A549 (cell line): ENCODE data around the gene IGF1R. TPM values are rescaled to one million over a fixed set of nuclear protein-coding genes. Genes with fewer than 3 reads are reported as not detected.

Experiments
- ATAC-seq, 2 experiments: fragments of 200-7000 bp in 1 of 2; fragments of >200 bp in 1 of 2; cut with Nextera tagmentation in 1 of 2; cut with Tn5 transposase in 1 of 2; 3 replicates each; pipeline versions ENCODE4 v1.8.0 to v1.9.1; 2018 to 2020; ENCODE audit warnings: mild to moderate bottlenecking in 1 of 2, moderate library complexity in 1 of 2
- CTCF ChIA-PET: fragments of 300-600 bp; sonication (Branson Sonifier 250); formaldehyde crosslinking; extraction: SDS; loops from one replicate; lab custom pipeline; 2021; ENCODE audit warnings: antibody characterized with exemption, inconsistent platforms; lab: Yijun Ruan, JAX
- POLR2A ChIA-PET: fragments of 350-600 bp; formaldehyde crosslinking; extraction: SDS; loops from one replicate; lab custom pipeline; 2021; ENCODE audit warnings: antibody characterized with exemption, inconsistent platforms; lab: Yijun Ruan, JAX
- DNase-seq, 2 experiments: peaks; one replicate each; pipeline versions ENCODE4 v3.0.0 to v3.0.0-alpha.2; 2011 to 2016; ENCODE audit warnings: low read depth in 1 of 2, low spot score in 1 of 2
- FAIRE-seq: peaks from 2 replicates; lab custom pipeline; 2011; peaks lifted over from hg19 to GRCh38; lab: Jason Lieb, UNC
- H3K27ac ChIP-seq, 2 experiments: fragments of >200 bp; sonication (Bioruptor Twin); formaldehyde crosslinking; 3 replicates each; pipeline ENCODE4 v1.5.1; 2016 to 2017
- H3K4me1 ChIP-seq: fragments of >200 bp; sonication (Bioruptor Twin); formaldehyde crosslinking; 3 replicates; pipeline ENCODE4 v1.6.1; 2016
- H3K4me2 ChIP-seq: fragments of >200 bp; sonication (Bioruptor Twin); formaldehyde crosslinking; 3 replicates; pipeline ENCODE4 v1.6.1; 2016
- H3K4me3 ChIP-seq: fragments of >200 bp; sonication (Bioruptor Twin); formaldehyde crosslinking; 3 replicates; pipeline ENCODE4 v1.5.1; 2016
- H3K9me3 ChIP-seq: fragments of >200 bp; sonication (Bioruptor Twin); formaldehyde crosslinking; 3 replicates; pipeline ENCODE4 v1.6.1; 2016
- CBX2 ChIP-seq: fragments of 200-600 bp; sonication (generic); IDR thresholded peaks from 2 replicates; pipeline ENCODE4 v1.6.1; 2016; ENCODE audit warnings: low read depth, mild to moderate bottlenecking, borderline replicate concordance
- CHD4 ChIP-seq: fragments of 200-600 bp; sonication (generic); IDR thresholded peaks from 2 replicates; pipeline ENCODE4 v1.6.1; 2016; ENCODE audit warnings: antibody characterized with exemption, mild to moderate bottlenecking, borderline replicate concordance
- EHF ChIP-seq: fragments of 250-450 bp; sonication (Bioruptor Pico); IDR thresholded peaks from 2 replicates; pipeline ENCODE4 v1.5.0; 2020; ENCODE audit warnings: mild to moderate bottlenecking
- EHMT2 ChIP-seq: fragments of 200-600 bp; sonication (generic); IDR thresholded peaks from 2 replicates; pipeline ENCODE4 v1.6.1; 2016; ENCODE audit warnings: antibody characterized with exemption, low read depth, mild to moderate bottlenecking, moderate library complexity
- FOSB ChIP-seq: fragments of 250-450 bp; sonication (Bioruptor Pico); IDR thresholded peaks from 2 replicates; pipeline ENCODE4 v1.5.0; 2020; ENCODE audit warnings: mild to moderate bottlenecking, moderate library complexity
- FOSL2 ChIP-seq, 2 experiments: fragments of 450-650 bp in 1 of 2; fragments of >200 bp in 1 of 2; sonication (Bioruptor Twin) in 1 of 2; formaldehyde crosslinking; IDR thresholded peaks; 2 replicates each; pipeline versions ENCODE4 v1.5.0 to v1.6.1; 2016 to 2020; ENCODE audit warnings: mild to moderate bottlenecking in 1 of 2, moderate library complexity in 1 of 2
- GATA3 ChIP-seq: IDR thresholded peaks from 2 replicates; pipeline ENCODE4 v1.6.1; 2012; ENCODE audit warnings: borderline replicate concordance
- HOXB13 ChIP-seq: fragments of 250-450 bp; sonication (Bioruptor Pico); IDR thresholded peaks from 2 replicates; pipeline ENCODE4 v1.5.0; 2020; ENCODE audit warnings: low read depth, mild to moderate bottlenecking, moderate library complexity
- HOXB5 ChIP-seq: fragments of 250-450 bp; sonication (Bioruptor Pico); IDR thresholded peaks from 2 replicates; pipeline ENCODE4 v1.5.0; 2020; ENCODE audit warnings: mild to moderate bottlenecking, moderate library complexity
- JUN ChIP-seq, 2 experiments: fragments of >200 bp; sonication (Bioruptor Twin); formaldehyde crosslinking; IDR thresholded peaks; 2 replicates in 1 of 2; 3 replicates in 1 of 2; pipeline ENCODE4 v1.6.1; 2016 to 2017
- MYC ChIP-seq: IDR thresholded peaks from 2 replicates; pipeline ENCODE4 v1.6.1; 2012; ENCODE audit warnings: mild to moderate bottlenecking, inconsistent platforms, low read length, improper control_type of control experiment, borderline replicate concordance
- NPAS2 ChIP-seq: fragments of 250-450 bp; sonication (Bioruptor Pico); IDR thresholded peaks from 2 replicates; pipeline ENCODE4 v1.8.0; 2022; ENCODE audit warnings: mild to moderate bottlenecking, moderate library complexity, borderline replicate concordance
- RNF2 ChIP-seq: fragments of 200-600 bp; sonication (generic); IDR thresholded peaks from 2 replicates; pipeline ENCODE4 v1.6.1; 2016; ENCODE audit warnings: low read depth, mild to moderate bottlenecking, antibody characterized with exemption, moderate library complexity, borderline replicate concordance
- TP53 ChIP-seq: fragments of 250-450 bp; sonication (Bioruptor Pico); IDR thresholded peaks from 2 replicates; pipeline ENCODE4 v1.5.0; 2021; ENCODE audit warnings: mild to moderate bottlenecking, moderate library complexity
- ZC3H11A ChIP-seq: fragments of 450-650 bp; IDR thresholded peaks from 2 replicates; pipeline ENCODE4 v1.6.1; 2014; ENCODE audit warnings: antibody characterized with exemption, mild to moderate bottlenecking
- ZFP36 ChIP-seq: fragments of 450-650 bp; IDR thresholded peaks from 2 replicates; pipeline ENCODE4 v1.6.1; 2014; ENCODE audit warnings: borderline replicate concordance; ENCODE audit not compliant: partially characterized antibody
- ZNF302 ChIP-seq: fragments of 250-450 bp; sonication (Bioruptor Pico); IDR thresholded peaks from 2 replicates; pipeline ENCODE4 v1.9.0; 2021; ENCODE audit warnings: inconsistent platforms, mild to moderate bottlenecking, moderate library complexity
- WGBS: methylation state at CpG from one replicate; pipeline ENCODE4 v1.1.6; 2017; ENCODE audit errors: missing lambda C conversion rate; 5-methylcytosine and 5-hydroxymethylcytosine counted together
- polyA plus RNA-seq, 4 experiments: library from polyadenylated mRNA; depleted of rRNA in 3 of 4; stranded (reverse); fragments of >200 nt; fragmentation: RNase III in 1 of 4; extraction: RNeasy Plus Mini Kit Qiagen cat#74134 plus additional on column Dnase treatment in 1 of 4; gene quantifications; 2 replicates in 3 of 4; 3 replicates in 1 of 4; pipeline ENCODE4 v1.2.3, GENCODE V29; 2011 to 2017
- TF ChIP-seq, protein P1 (sequence below): fragments of 450-650 bp; IDR thresholded peaks from 2 replicates; pipeline ENCODE4 v1.6.1; 2014; ENCODE audit warnings: antibody characterized with exemption
- TF ChIP-seq, protein P2 (sequence below): fragments of >200 bp; sonication (Bioruptor Twin); formaldehyde crosslinking; IDR thresholded peaks from 3 replicates; pipeline ENCODE4 v1.6.1; 2016
- TF ChIP-seq, protein P3 (sequence below): IDR thresholded peaks from 2 replicates; pipeline ENCODE4 v1.6.1; 2012
- TF ChIP-seq, protein P4 (sequence below): fragments of 250-450 bp; sonication (Bioruptor Pico); IDR thresholded peaks from 2 replicates; pipeline ENCODE4 v1.5.0; 2020; ENCODE audit warnings: low read depth, mild to moderate bottlenecking, moderate library complexity
- TF ChIP-seq, protein P5 (sequence below): fragments of 250-450 bp; sonication (Bioruptor Pico); IDR thresholded peaks from 2 replicates; pipeline ENCODE4 v1.5.0; 2021; ENCODE audit warnings: mild to moderate bottlenecking, moderate library complexity, borderline replicate concordance

The IGF1R gene
- polyA plus RNA-seq, 2 of the 4 experiments (the other 2 are of a cell fraction): 42.6 to 69.5 TPM

DNA sequence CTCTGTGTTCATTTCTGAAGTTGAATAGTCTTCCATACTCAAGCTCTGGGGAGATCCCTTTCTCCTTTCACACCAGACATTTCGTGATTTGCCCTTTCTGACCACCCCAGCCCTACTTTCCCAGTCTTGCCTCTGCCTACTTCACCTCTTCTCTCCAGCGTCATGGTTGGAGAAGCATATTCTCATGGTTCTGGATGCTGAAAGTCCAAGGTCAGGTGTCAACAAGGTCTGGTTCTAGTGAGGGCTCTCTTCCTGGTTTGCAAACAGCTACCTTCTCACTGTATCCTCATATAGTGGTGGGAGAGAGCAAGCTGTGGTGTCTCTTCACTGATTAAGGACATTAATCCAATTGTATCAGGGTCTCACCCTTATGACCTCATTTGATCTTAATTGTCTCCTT, 169.4 kb downstream of the IGF1R start:
- no peak for TF ChIP-seq EHMT2
- no peak for TF ChIP-seq JUN (IDR thresholded peaks at IDR 0.05)
- TF ChIP-seq CBX2: no peak
- no peak for TF ChIP-seq FOSL2 (IDR thresholded peaks at IDR 0.05)
- TF ChIP-seq FOSL2 (CRISPR knock-in tag; IDR thresholded peaks at IDR 0.05): no peak
- Histone ChIP-seq H3K27ac (0 out of 6 replicates have a peak overlapping the region, but pooled peaks of 1 of the 2 experiments have one; percentile 4), H3K9me3 (no peaks in the 10 kb centered on the region), H3K4me1 (peaks cover 15% of the 10 kb centered on the region), H3K4me2 (no peak overlapping the region), H3K4me3 (no peak overlapping the region)
- POLR2A ChIA-PET: no interaction called here
- ATAC-seq (no peak), DNase-seq (no peak), FAIRE-seq (no peak)
- CTCF ChIA-PET: interaction anchor here (0.9 to 2.9 kb wide), 7 partner anchors 8 to 38 kb away, joined by 3 to 14 read pairs (median 5); no protein-coding TSS in a partner anchor
- 91% methylated on average over 2 of the region's 2 CpGs for WGBS

DNA sequence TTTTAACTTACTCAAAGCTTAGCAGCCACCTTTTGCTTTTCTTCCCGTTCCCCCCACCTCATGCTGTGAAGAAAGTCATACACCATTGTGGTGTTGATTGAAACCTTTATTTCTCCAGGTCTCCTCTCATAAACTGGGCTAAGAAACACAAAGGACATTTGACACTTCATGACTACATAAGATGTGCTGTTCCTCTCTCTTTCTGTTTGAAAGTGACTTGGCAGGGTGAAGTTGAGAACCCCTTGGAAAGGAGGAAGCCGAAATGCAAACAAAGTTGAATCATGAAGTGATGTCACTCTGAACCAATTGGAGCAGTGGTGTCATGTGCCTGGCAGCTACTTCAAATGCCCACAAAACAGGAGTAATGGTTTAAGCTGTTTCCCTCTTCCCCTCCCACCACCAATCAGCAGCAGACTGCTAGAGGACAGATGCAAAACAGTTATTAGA, 174.7 kb downstream of the IGF1R start:
- ChIA-PET POLR2A (no interaction called here), CTCF (interaction anchor here (0.9 to 2.8 kb wide), 4 partner anchors 17 to 82 kb away, joined by 3 to 12 read pairs (median 4); no protein-coding TSS in a partner anchor)
- peak in 1 of 2 experiments; percentile 65 for DNase-seq

DNA sequence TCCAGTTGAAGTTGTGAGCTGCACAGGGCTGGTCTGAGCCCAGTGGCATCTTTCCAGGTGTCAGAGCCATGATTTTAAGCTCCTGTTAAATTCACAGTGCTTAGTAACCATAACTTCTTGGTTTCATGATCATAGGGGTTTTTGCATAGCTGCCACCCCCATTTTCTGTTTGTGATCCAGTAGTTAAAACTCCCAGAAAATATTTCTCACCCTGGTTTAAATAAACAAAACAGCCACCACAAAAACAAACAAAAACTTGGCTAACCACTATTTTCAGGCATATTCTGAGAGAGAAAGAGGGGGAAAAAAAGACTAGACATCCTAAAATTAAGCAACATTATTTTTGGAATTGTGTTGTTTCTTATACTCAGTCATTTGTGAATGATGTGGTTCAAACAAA, 175.3 kb downstream of the IGF1R start:
- CTCF ChIA-PET: interaction anchor here (1.8 to 2.8 kb wide), 2 partner anchors 27 to 81 kb away, joined by 5 to 12 read pairs; no protein-coding TSS in a partner anchor
- H3K4me2 ChIP-seq: peak overlapping the region; percentile 31
- FAIRE-seq: peak; percentile 7

More for the DNA sequence above, 174.7 kb downstream of the IGF1R start:
- TF ChIP-seq NPAS2 (CRISPR knock-in tag): no peak
- TF ChIP-seq, protein P1, sequence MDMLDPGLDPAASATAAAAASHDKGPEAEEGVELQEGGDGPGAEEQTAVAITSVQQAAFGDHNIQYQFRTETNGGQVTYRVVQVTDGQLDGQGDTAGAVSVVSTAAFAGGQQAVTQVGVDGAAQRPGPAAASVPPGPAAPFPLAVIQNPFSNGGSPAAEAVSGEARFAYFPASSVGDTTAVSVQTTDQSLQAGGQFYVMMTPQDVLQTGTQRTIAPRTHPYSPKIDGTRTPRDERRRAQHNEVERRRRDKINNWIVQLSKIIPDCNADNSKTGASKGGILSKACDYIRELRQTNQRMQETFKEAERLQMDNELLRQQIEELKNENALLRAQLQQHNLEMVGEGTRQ: peak; percentile 58
- TF ChIP-seq CHD4: no peak
- TF ChIP-seq, protein P2, sequence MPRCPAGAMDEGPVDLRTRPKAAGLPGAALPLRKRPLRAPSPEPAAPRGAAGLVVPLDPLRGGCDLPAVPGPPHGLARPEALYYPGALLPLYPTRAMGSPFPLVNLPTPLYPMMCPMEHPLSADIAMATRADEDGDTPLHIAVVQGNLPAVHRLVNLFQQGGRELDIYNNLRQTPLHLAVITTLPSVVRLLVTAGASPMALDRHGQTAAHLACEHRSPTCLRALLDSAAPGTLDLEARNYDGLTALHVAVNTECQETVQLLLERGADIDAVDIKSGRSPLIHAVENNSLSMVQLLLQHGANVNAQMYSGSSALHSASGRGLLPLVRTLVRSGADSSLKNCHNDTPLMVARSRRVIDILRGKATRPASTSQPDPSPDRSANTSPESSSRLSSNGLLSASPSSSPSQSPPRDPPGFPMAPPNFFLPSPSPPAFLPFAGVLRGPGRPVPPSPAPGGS: no peak
- TF ChIP-seq, protein P3, sequence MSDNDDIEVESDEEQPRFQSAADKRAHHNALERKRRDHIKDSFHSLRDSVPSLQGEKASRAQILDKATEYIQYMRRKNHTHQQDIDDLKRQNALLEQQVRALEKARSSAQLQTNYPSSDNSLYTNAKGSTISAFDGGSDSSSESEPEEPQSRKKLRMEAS: peak; percentile 58; the same call in 1 of the 2 replicates
- no peak for TF ChIP-seq FOSL2 (IDR thresholded peaks at IDR 0.05)
- TF ChIP-seq FOSL2 (CRISPR knock-in tag; IDR thresholded peaks at IDR 0.05): peak; percentile 19; the same call in 1 of the 2 replicates
- 62% methylated on average over 2 of the region's 2 CpGs for WGBS
- H3K9me3 ChIP-seq: peaks cover 34% of the 10 kb centered on the region
- H3K4me3 ChIP-seq: no peak overlapping the region
- FAIRE-seq: no peak
- H3K27ac ChIP-seq: 0 out of 6 replicates have a peak overlapping the region, but pooled peaks of 1 of the 2 experiments have one; percentile 6
- peak overlapping the region; percentile 31 for H3K4me2 ChIP-seq
- ATAC-seq: peak; percentile 72 to 77
- H3K4me1 ChIP-seq: peaks cover 25% of the 10 kb centered on the region

More for the DNA sequence above, 175.3 kb downstream of the IGF1R start:
- TF ChIP-seq GATA3: no peak
- no peak for TF ChIP-seq FOSB (CRISPR knock-in tag)
- no peak for TF ChIP-seq HOXB13 (CRISPR knock-in tag)
- TF ChIP-seq, protein P4, sequence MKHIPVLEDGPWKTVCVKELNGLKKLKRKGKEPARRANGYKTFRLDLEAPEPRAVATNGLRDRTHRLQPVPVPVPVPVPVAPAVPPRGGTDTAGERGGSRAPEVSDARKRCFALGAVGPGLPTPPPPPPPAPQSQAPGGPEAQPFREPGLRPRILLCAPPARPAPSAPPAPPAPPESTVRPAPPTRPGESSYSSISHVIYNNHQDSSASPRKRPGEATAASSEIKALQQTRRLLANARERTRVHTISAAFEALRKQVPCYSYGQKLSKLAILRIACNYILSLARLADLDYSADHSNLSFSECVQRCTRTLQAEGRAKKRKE (CRISPR knock-in tag): no peak
- TF ChIP-seq JUN (IDR thresholded peaks at IDR 0.05): no peak
- no peak for TF ChIP-seq EHF (CRISPR knock-in tag)
- no peak for TF ChIP-seq MYC
- TF ChIP-seq ZNF302 (CRISPR knock-in tag): no peak
- no peak for TF ChIP-seq ZC3H11A
- no peak for TF ChIP-seq TP53
- TF ChIP-seq, protein P5, sequence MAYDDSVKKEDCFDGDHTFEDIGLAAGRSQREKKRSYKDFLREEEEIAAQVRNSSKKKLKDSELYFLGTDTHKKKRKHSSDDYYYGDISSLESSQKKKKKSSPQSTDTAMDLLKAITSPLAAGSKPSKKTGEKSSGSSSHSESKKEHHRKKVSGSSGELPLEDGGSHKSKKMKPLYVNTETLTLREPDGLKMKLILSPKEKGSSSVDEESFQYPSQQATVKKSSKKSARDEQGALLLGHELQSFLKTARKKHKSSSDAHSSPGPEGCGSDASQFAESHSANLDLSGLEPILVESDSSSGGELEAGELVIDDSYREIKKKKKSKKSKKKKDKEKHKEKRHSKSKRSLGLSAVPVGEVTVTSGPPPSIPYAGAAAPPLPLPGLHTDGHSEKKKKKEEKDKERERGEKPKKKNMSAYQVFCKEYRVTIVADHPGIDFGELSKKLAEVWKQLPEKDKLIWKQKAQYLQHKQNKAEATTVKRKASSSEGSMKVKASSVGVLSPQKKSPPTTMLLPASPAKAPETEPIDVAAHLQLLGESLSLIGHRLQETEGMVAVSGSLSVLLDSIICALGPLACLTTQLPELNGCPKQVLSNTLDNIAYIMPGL (CRISPR knock-in tag): no peak
- TF ChIP-seq ZFP36: no peak
- TF ChIP-seq HOXB5 (CRISPR knock-in tag): no peak
- TF ChIP-seq RNF2: no peak
- no peak for DNase-seq
- Histone ChIP-seq H3K27ac (no peak overlapping the region), H3K9me3 (peaks cover 40% of the 10 kb centered on the region), H3K4me1 (peaks cover 21% of the 10 kb centered on the region), H3K4me3 (no peak overlapping the region)
- POLR2A ChIA-PET: no interaction called here
- ATAC-seq: no peak
